ENCODE results near the gene SPHK2. TPM values are rescaled to one million over a fixed set of nuclear protein-coding genes. Genes with fewer than 3 reads are reported as not detected.
"Not testable (repeated sequence)": the region's sequence is repeated elsewhere in the genome, so short reads cannot be mapped to it uniquely, and the experiment has no call there.

The SPHK2 gene
- total and polyA plus RNA-seq, 2 of the 8 experiments (the other 6 are each of a cell fraction or from before 2014, with no cell fraction given) = 43.9 to 60.9 TPM

DNA sequence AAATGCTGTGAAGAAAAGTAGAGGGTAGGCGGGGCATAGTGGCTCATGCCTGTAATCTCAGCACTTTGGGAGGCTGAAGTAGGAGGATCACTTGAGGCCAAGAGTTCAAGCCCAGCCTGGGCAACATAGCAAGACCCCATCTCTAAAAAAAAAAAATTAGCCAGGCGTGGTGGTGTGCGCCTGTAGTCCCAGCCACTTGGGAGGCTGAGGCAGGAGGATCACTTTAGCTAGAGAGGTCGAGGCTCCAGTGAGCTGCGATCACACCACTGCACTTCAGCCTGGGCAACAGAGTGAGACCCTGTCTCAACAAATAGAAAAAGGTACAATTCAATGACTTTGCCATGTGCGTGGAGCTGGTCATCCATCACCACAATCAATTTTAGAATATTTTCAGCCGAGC is 41.4 kb upstream of the SPHK2 start:
- not testable (repeated sequence) for H3K4me1 ChIP-seq (replicated peaks in 1 of 4; ENCODE audit: control insufficient read depth in 3 of 4, insufficient read depth in 4 of 4, low read length in 3 of 4); DNase-seq (ENCODE audit: low read depth in 1 of 2, low spot score in 2 of 2); H3K36me3 ChIP-seq (ENCODE audit: control insufficient read depth in 2 of 4, insufficient read depth in 4 of 4, low read length in 3 of 4); H3K27ac ChIP-seq (ENCODE audit: low read depth, low read length); H2BK12ac ChIP-seq (ENCODE audit: low read depth, low read length); H2BK20ac ChIP-seq (ENCODE audit: low read length); H4K8ac ChIP-seq (ENCODE audit: extremely low read depth, insufficient read depth, low read length); H2BK120ac ChIP-seq (replicated peaks; ENCODE audit: low read depth, low read length); H2BK5ac ChIP-seq (ENCODE audit: low read depth, low read length); H3K14ac ChIP-seq (ENCODE audit: insufficient read length); H3K23me2 ChIP-seq (ENCODE audit: low read depth, low read length); H3K79me2 ChIP-seq (ENCODE audit: control insufficient read depth in 1 of 2, insufficient read depth in 2 of 2, low read length in 2 of 2); H3K4me2 ChIP-seq (ENCODE audit: insufficient read depth in 1 of 2, low read depth in 2 of 2, low read length in 2 of 2); H3K56ac ChIP-seq (replicated peaks; ENCODE audit: insufficient read length, low read depth, low read length); H4K5ac ChIP-seq (ENCODE audit: insufficient read length, low read depth, low read length); H3K27me3 ChIP-seq (replicated peaks in 1 of 4; ENCODE audit: control insufficient read depth in 3 of 4, extremely low read depth in 1 of 4, insufficient read depth in 3 of 4, low read length in 3 of 4); H3K4ac ChIP-seq (replicated peaks; ENCODE audit: insufficient read length, low read depth, low read length); H3K23ac ChIP-seq (ENCODE audit: insufficient read length); H2AFZ ChIP-seq (ENCODE audit: low read length); H3K18ac ChIP-seq (ENCODE audit: extremely low read depth, low read length); H3K79me1 ChIP-seq (ENCODE audit: low read depth, low read length); H2BK15ac ChIP-seq (ENCODE audit: low read length); H3K9ac ChIP-seq (replicated peaks in 1 of 4; ENCODE audit: extremely low read depth in 1 of 4, low read depth in 3 of 4, low read length in 3 of 4); H3K9me3 ChIP-seq (ENCODE audit: insufficient read depth in 2 of 2, low read depth in 1 of 2, low read length in 1 of 2); H2AK5ac ChIP-seq (ENCODE audit: low read depth, low read length); H4K91ac ChIP-seq (replicated peaks; ENCODE audit: insufficient read length, low read length); FAIRE-seq; H3K4me3 ChIP-seq (ENCODE audit: extremely low read depth in 1 of 4, insufficient read depth in 2 of 4, low read depth in 3 of 4, low read length in 4 of 4); H4K20me1 ChIP-seq (replicated peaks in 1 of 2; ENCODE audit: control insufficient read depth in 1 of 2, insufficient read depth in 2 of 2, low read length in 2 of 2)
- peak; percentile 26; the same call in 1 of the 2 replicates for TF ChIP-seq KDM1A (IDR thresholded peaks at IDR 0.05; ENCODE audit: borderline replicate concordance, low read length)
- ChIA-PET CTCF (ENCODE audit: partially characterized antibody) (interaction anchor here (1.0 to 1.4 kb wide), 4 partner anchors 36 to 264 kb away, joined by 3 to 5 read pairs (median 4); no protein-coding TSS in a partner anchor), POLR2A (ENCODE audit: partially characterized antibody) (interaction anchor here (1.2 kb wide), 1 partner anchor 16 kb away, joined by 4 read pairs; no protein-coding TSS in a partner anchor)
- WGBS, 2 experiments (ENCODE audit: extremely low coverage in 1 of 2, insufficient coverage in 1 of 2, insufficient read length in 1 of 2, insufficient replicate concordance in 2 of 2, low coverage in 1 of 2, low lambda C conversion rate in 2 of 2, missing lambda C conversion rate in 1 of 2) = 90% methylated on average over 7 of the region's 7 CpGs; no CpG with 5 or more reads in 1 of the 2 experiments

Data from H1 (cell line).